ENCODE results near the gene YARS2. TPM values are rescaled to one million over a fixed set of nuclear protein-coding genes. Genes with fewer than 3 reads are reported as not detected.

Gene YARS2
- total RNA-seq (10 to 100 TPM in 1 of 4 donors, 1 to 10 TPM in 3; 7.3 to 11.7 (median 9.0) TPM), polyA plus RNA-seq (15.1 TPM)
- long read RNA-seq, donor 1, transcript YARS2-201 (5 exons, 2,122 nt) = major isoform, 18 of 22 reads
- long read RNA-seq, donor 1, partial matches to known transcripts = 1 of 22 reads
- long read RNA-seq, donor 1, other reads (novel, unspliced or antisense) = 3 of 22 reads
- long read RNA-seq, donor 2, transcript YARS2-201 (5 exons, 2,122 nt) = major isoform, 8 of 8 reads
- long read RNA-seq, donor 2, partial matches to known transcripts = 0 of 8 reads
- long read RNA-seq, donor 2, other reads (novel, unspliced or antisense) = 0 of 8 reads
- long read RNA-seq, donor 3, transcript YARS2-201 (5 exons, 2,122 nt) = major isoform, 41 of 50 reads
- long read RNA-seq, donor 3, partial matches to known transcripts = 0 of 50 reads
- long read RNA-seq, donor 3, other reads (novel, unspliced or antisense) = 9 of 50 reads
- long read RNA-seq, donor 4, transcript YARS2-201 (5 exons, 2,122 nt) = major isoform, 7 of 10 reads
- long read RNA-seq, donor 4, partial matches to known transcripts = 0 of 10 reads
- long read RNA-seq, donor 4, other reads (novel, unspliced or antisense) = 3 of 10 reads

GRCh38 chr12:32755654-32756475, at the start of gene YARS2:
Gene YARS2, minus strand, starts transcription at chr12:32755897. Its CDS starts 23 bp downstream, at chr12:32755874.
- Histone ChIP-seq H3K4me1 (ENCODE audit: control insufficient read depth, insufficient read depth, low read length) (no peaks in the 10 kb centered on the region), H3K9me3 (ENCODE audit: control insufficient read depth, low read length) (no peaks in the 10 kb centered on the region), H3K27me3 (ENCODE audit: control insufficient read depth, insufficient read depth) (no peaks in the 10 kb centered on the region), H3K27ac (ENCODE audit: low read length) (peak within 1 kb of the TSS; percentile 76), H3K4me3 (ENCODE audit: low read length) (peak within 1 kb of the TSS; percentile 75)
- intact Hi-C loops (cut with DNase I) = loop anchor here (2.0 to 5.0 kb wide), 4 partner anchors 161 to 1266 kb away; partner anchors contain the start of gene ALG10 (in 2 of the 4)
- WGBS = under 1% methylated on average over 39 of the region's 39 CpGs
- peak; percentile 99 for ATAC-seq
- DNase-seq = peak; percentile 96 to 98 (median 96)

GRCh38 chr12:32804301-32804700, 48.6 kb upstream of the YARS2 start:
- H3K9me3 ChIP-seq (ENCODE audit: control insufficient read depth, low read length) = no peaks in the 10 kb centered on the region
- intact Hi-C loops (cut with DNase I) = no loop called here
- ATAC-seq = peak in 1 of 2 donors; percentile 22

GRCh38 chr12:32801269-32801980, 45.7 kb upstream of the YARS2 start:
- Histone ChIP-seq H3K4me3 (ENCODE audit: low read length) (no peak overlapping the region), H3K27me3 (ENCODE audit: control insufficient read depth, insufficient read depth) (no peaks in the 10 kb centered on the region), H3K9me3 (ENCODE audit: control insufficient read depth, low read length) (no peaks in the 10 kb centered on the region), H3K27ac (ENCODE audit: low read length) (no peak overlapping the region), H3K4me1 (ENCODE audit: control insufficient read depth, insufficient read depth, low read length) (no peaks in the 10 kb centered on the region)
- intact Hi-C loops (cut with DNase I) = no loop called here
- ATAC-seq (no peak), DNase-seq (no peak)
- 68% methylated on average over 5 of the region's 5 CpGs for WGBS

More at GRCh38 chr12:32804301-32804700, 48.6 kb upstream of the YARS2 start:
- DNase-seq = no peak
- no peak overlapping the region for H3K4me3 ChIP-seq (ENCODE audit: low read length)
- 69% methylated on average over 3 of the region's 3 CpGs for WGBS
- peaks cover 5% of the 10 kb centered on the region for H3K4me1 ChIP-seq (ENCODE audit: control insufficient read depth, insufficient read depth, low read length)
- no peak overlapping the region for H3K27ac ChIP-seq (ENCODE audit: low read length)
- H3K27me3 ChIP-seq (ENCODE audit: control insufficient read depth, insufficient read depth) = no peaks in the 10 kb centered on the region

GRCh38 chr12:32794281-32794680, 38.6 kb upstream of the YARS2 start:
- H3K27me3 ChIP-seq (ENCODE audit: control insufficient read depth, insufficient read depth) = no peaks in the 10 kb centered on the region
- intact Hi-C loops (cut with DNase I) = no loop called here
- H3K27ac ChIP-seq (ENCODE audit: low read length) = no peak overlapping the region
- no peak for DNase-seq
- H3K4me1 ChIP-seq (ENCODE audit: control insufficient read depth, insufficient read depth, low read length) = no peaks in the 10 kb centered on the region
- peak in 1 of 2 donors; percentile 41 for ATAC-seq
- H3K4me3 ChIP-seq (ENCODE audit: low read length) = no peak overlapping the region
- 36% methylated on average over 4 of the region's 4 CpGs for WGBS
- no peaks in the 10 kb centered on the region for H3K9me3 ChIP-seq (ENCODE audit: control insufficient read depth, low read length)

GRCh38 chr12:32789916-32790315, 34.2 kb upstream of the YARS2 start:
- 47% methylated on average over 2 of the region's 2 CpGs for WGBS
- no peak for DNase-seq
- Histone ChIP-seq H3K27ac (ENCODE audit: low read length) (no peak overlapping the region), H3K4me3 (ENCODE audit: low read length) (no peak overlapping the region), H3K9me3 (ENCODE audit: control insufficient read depth, low read length) (no peaks in the 10 kb centered on the region), H3K4me1 (ENCODE audit: control insufficient read depth, insufficient read depth, low read length) (no peaks in the 10 kb centered on the region), H3K27me3 (ENCODE audit: control insufficient read depth, insufficient read depth) (no peaks in the 10 kb centered on the region)
- ATAC-seq = no peak
- intact Hi-C loops (cut with DNase I) = no loop called here

- Histone ChIP-seq H3K4me3 (ENCODE audit: low read length) (no peak overlapping the region), H3K9me3 (ENCODE audit: control insufficient read depth, low read length) (no peaks in the 10 kb centered on the region), H3K27me3 (ENCODE audit: control insufficient read depth, insufficient read depth) (no peaks in the 10 kb centered on the region), H3K4me1 (ENCODE audit: control insufficient read depth, insufficient read depth, low read length) (no peaks in the 10 kb centered on the region), H3K27ac (ENCODE audit: low read length) (no peak overlapping the region)
- no peak for DNase-seq
- no peak for ATAC-seq
- intact Hi-C loops (cut with DNase I) = no loop called here
These were observed 33.7 kb upstream of the YARS2 start for GRCh38 chr12:32789446-32789845.

GRCh38 chr12:32788405-32788804, 32.7 kb upstream of the YARS2 start:
- intact Hi-C loops (cut with DNase I) = no loop called here
- 85% methylated on average over 4 of the region's 4 CpGs for WGBS
- Histone ChIP-seq H3K27ac (ENCODE audit: low read length) (no peak overlapping the region), H3K27me3 (ENCODE audit: control insufficient read depth, insufficient read depth) (no peaks in the 10 kb centered on the region), H3K9me3 (ENCODE audit: control insufficient read depth, low read length) (no peaks in the 10 kb centered on the region), H3K4me3 (ENCODE audit: low read length) (no peak overlapping the region), H3K4me1 (ENCODE audit: control insufficient read depth, insufficient read depth, low read length) (no peaks in the 10 kb centered on the region)
- DNase-seq = no peak
- ATAC-seq = no peak

- ATAC-seq (no peak), DNase-seq (no peak)
- Histone ChIP-seq H3K27me3 (ENCODE audit: control insufficient read depth, insufficient read depth) (no peaks in the 10 kb centered on the region), H3K9me3 (ENCODE audit: control insufficient read depth, low read length) (no peaks in the 10 kb centered on the region), H3K27ac (ENCODE audit: low read length) (no peak overlapping the region), H3K4me3 (ENCODE audit: low read length) (no peak overlapping the region), H3K4me1 (ENCODE audit: control insufficient read depth, insufficient read depth, low read length) (no peaks in the 10 kb centered on the region)
- intact Hi-C loops (cut with DNase I) = no loop called here
- WGBS = 81% methylated on average over 5 of the region's 5 CpGs
These were observed 29.9 kb upstream of the YARS2 start for GRCh38 chr12:32785557-32785956.

- intact Hi-C loops (cut with DNase I) = no loop called here
- 39% methylated on average over 3 of the region's 3 CpGs for WGBS
- DNase-seq = no peak
- no peak overlapping the region for H3K27ac ChIP-seq (ENCODE audit: low read length)
- no peak overlapping the region for H3K4me3 ChIP-seq (ENCODE audit: low read length)
- no peaks in the 10 kb centered on the region for H3K9me3 ChIP-seq (ENCODE audit: control insufficient read depth, low read length)
- no peak for ATAC-seq
- no peaks in the 10 kb centered on the region for H3K27me3 ChIP-seq (ENCODE audit: control insufficient read depth, insufficient read depth)
- no peaks in the 10 kb centered on the region for H3K4me1 ChIP-seq (ENCODE audit: control insufficient read depth, insufficient read depth, low read length)
These were observed 27.3 kb upstream of the YARS2 start for GRCh38 chr12:32783029-32783428.

GRCh38 chr12:32780071-32780470, 24.4 kb upstream of the YARS2 start:
- Histone ChIP-seq H3K27me3 (ENCODE audit: control insufficient read depth, insufficient read depth) (no peaks in the 10 kb centered on the region), H3K4me3 (ENCODE audit: low read length) (no peak overlapping the region), H3K27ac (ENCODE audit: low read length) (no peak overlapping the region), H3K4me1 (ENCODE audit: control insufficient read depth, insufficient read depth, low read length) (no peaks in the 10 kb centered on the region), H3K9me3 (ENCODE audit: control insufficient read depth, low read length) (no peaks in the 10 kb centered on the region)
- DNase-seq (no peak), ATAC-seq (no peak)
- 33% methylated on average over 1 of the region's 1 CpG for WGBS
- intact Hi-C loops (cut with DNase I) = no loop called here
